SK-N-SH (cell line): ENCODE measurements around the gene CDH12. TPM values are rescaled to one million over a fixed set of nuclear protein-coding genes. Genes with fewer than 3 reads are reported as not detected.

ENCODE experiments used
- CTCF ChIA-PET: fragments of 300-600, 350-600 bp; formaldehyde crosslinking; extraction: SDS; loops from one replicate; lab custom pipeline; 2021; lab: Yijun Ruan, JAX
- POLR2A ChIA-PET: fragments of 350-600 bp; sonication (Branson Sonifier 250); formaldehyde crosslinking; extraction: SDS; loops from one replicate; lab custom pipeline; 2020; ENCODE audit warnings: antibody characterized with exemption, inconsistent platforms; lab: Yijun Ruan, JAX
- DNase-seq: peaks from one replicate; pipeline ENCODE4 v3.0.0; 2012
- H2AFZ ChIP-seq: fragments of 200-600 bp; sonication (generic); 2 replicates; pipeline ENCODE4 v1.8.1; 2016; ENCODE audit warnings: antibody characterized with exemption, mild to moderate bottlenecking, low read depth
- H3F3A ChIP-seq: fragments of 200-600 bp; sonication (generic); replicated peaks from 2 replicates; pipeline ENCODE3; 2016; ENCODE audit warnings: antibody characterized with exemption, mild to moderate bottlenecking; ENCODE audit not compliant: insufficient read depth
- H3K27ac ChIP-seq, 2 experiments: fragments of 200-500 bp in 1 of 2; fragments of 200-600 bp in 1 of 2; sonication (Bioruptor generic) in 1 of 2; sonication (generic), shearing (Covaris generic) in 1 of 2; 2 replicates each; pipeline versions ENCODE4 v1.5.1 to v1.6.1; 2014 to 2016; ENCODE audit warnings: low read depth in 2 of 2, inconsistent platforms in 1 of 2, low read length in 1 of 2, mild to moderate bottlenecking in 1 of 2, mixed read lengths in 1 of 2
- H3K27me3 ChIP-seq: fragments of 200-600 bp; sonication (generic), shearing (Covaris generic); 2 replicates; pipeline ENCODE4 v1.6.1; 2016; ENCODE audit warnings: mixed run types; ENCODE audit not compliant: insufficient read depth
- H3K36me3 ChIP-seq, 2 experiments: fragments of 200-500 bp in 1 of 2; fragments of 200-600 bp in 1 of 2; sonication (Bioruptor generic) in 1 of 2; sonication (generic) in 1 of 2; replicated peaks in 1 of 2; 2 replicates each; pipeline versions ENCODE3 to v1.5.1; 2014 to 2016; ENCODE audit warnings: low read length in 1 of 2, mild to moderate bottlenecking in 1 of 2; ENCODE audit not compliant: insufficient read depth in 2 of 2, control insufficient read depth in 1 of 2
- H3K4me1 ChIP-seq, 2 experiments: fragments of 200-500 bp in 1 of 2; fragments of 200-600 bp in 1 of 2; sonication (Bioruptor generic) in 1 of 2; sonication (generic), shearing (Covaris generic) in 1 of 2; 2 replicates each; pipeline versions ENCODE4 v1.5.1 to v1.6.1; 2014 to 2016; ENCODE audit warnings: low read depth in 1 of 2, low read length in 1 of 2, mixed run types in 1 of 2; ENCODE audit not compliant: insufficient read depth in 2 of 2, control insufficient read depth in 1 of 2
- H3K4me2 ChIP-seq: fragments of 200-600 bp; sonication (generic), shearing (Covaris generic); 2 replicates; pipeline ENCODE4 v1.6.1; 2017; ENCODE audit warnings: mixed run types
- H3K4me3 ChIP-seq, 2 experiments: fragments of 200-500 bp in 1 of 2; fragments of 200-600 bp in 1 of 2; sonication (Bioruptor generic) in 1 of 2; sonication (generic), shearing (Covaris generic) in 1 of 2; 2 replicates each; pipeline versions ENCODE4 v1.5.1 to v1.8.1; 2014 to 2016; ENCODE audit warnings: low read depth in 2 of 2, inconsistent platforms in 1 of 2, low read length in 1 of 2, mild to moderate bottlenecking in 1 of 2, mixed read lengths in 1 of 2, moderate library complexity in 1 of 2
- H3K79me2 ChIP-seq: fragments of 200-600 bp; sonication (generic); 2 replicates; pipeline ENCODE4 v1.8.1; 2017; ENCODE audit warnings: mild to moderate bottlenecking; ENCODE audit not compliant: insufficient read depth
- H3K9ac ChIP-seq: fragments of 200-600 bp; sonication (generic); 2 replicates; pipeline ENCODE4 v1.6.1; 2017; ENCODE audit warnings: mixed run types
- H3K9me2 ChIP-seq: fragments of 200-600 bp; sonication (generic); 2 replicates; pipeline ENCODE4 v1.6.1; 2017; ENCODE audit warnings: mixed run types
- H3K9me3 ChIP-seq: fragments of 200-600 bp; sonication (generic); 2 replicates; pipeline ENCODE4 v1.6.1; 2017; ENCODE audit warnings: mixed run types, mild to moderate bottlenecking, moderate library complexity
- H4K20me1 ChIP-seq: fragments of 200-600 bp; sonication (generic); 2 replicates; pipeline ENCODE4 v1.6.1; 2017; ENCODE audit warnings: mild to moderate bottlenecking, mixed run types; ENCODE audit not compliant: insufficient read depth
- CHD2 ChIP-seq: fragments of 150-350 bp; IDR thresholded peaks from 2 replicates; pipeline ENCODE4 v1.6.1; 2018; ENCODE audit warnings: low read length; ENCODE audit not compliant: partially characterized antibody
- CTCF ChIP-seq: fragments of 200-600 bp; sonication (generic); IDR thresholded peaks from 2 replicates; pipeline ENCODE4 v1.6.1; 2017; ENCODE audit warnings: antibody characterized with exemption, mild to moderate bottlenecking, moderate library complexity
- ELF1 ChIP-seq: IDR thresholded peaks from 2 replicates; pipeline ENCODE4 v1.4.0; 2012
- FOXJ3 ChIP-seq: sonication (generic); formaldehyde crosslinking; IDR thresholded peaks from 2 replicates; pipeline ENCODE4 v1.5.1; 2020; ENCODE audit warnings: mild to moderate bottlenecking, missing genetic modification reagents
- GATA2 ChIP-seq: sonication (generic); formaldehyde crosslinking; IDR thresholded peaks from 2 replicates; pipeline ENCODE4 v1.5.0; 2020; ENCODE audit warnings: mild to moderate bottlenecking, missing genetic modification reagents
- MAX ChIP-seq: IDR thresholded peaks from 2 replicates; pipeline ENCODE4 v1.4.0; 2012; ENCODE audit warnings: low read depth
- MXI1 ChIP-seq: IDR thresholded peaks from 2 replicates; pipeline ENCODE4 v1.6.1; 2012; ENCODE audit warnings: mild to moderate bottlenecking, low read depth, low read length, improper control_type of control experiment
- NFIC ChIP-seq: IDR thresholded peaks from 2 replicates; pipeline ENCODE4 v1.4.0; 2012; ENCODE audit warnings: borderline replicate concordance
- NRF1 ChIP-seq: IDR thresholded peaks from 2 replicates; pipeline ENCODE4 v1.6.1; 2012; ENCODE audit warnings: low read depth, mild to moderate bottlenecking, low read length
- PBX3 ChIP-seq: IDR thresholded peaks from 2 replicates; pipeline ENCODE4; 2012
- POLR2AphosphoS5 ChIP-seq: IDR thresholded peaks from 2 replicates; pipeline ENCODE4 v1.6.1; 2012; ENCODE audit warnings: low read depth, low read length
- RAD21 ChIP-seq: IDR thresholded peaks from 2 replicates; pipeline ENCODE4 v1.6.1; 2012; ENCODE audit warnings: mild to moderate bottlenecking, low read length
- RCOR1 ChIP-seq: fragments of 150-350 bp; IDR thresholded peaks from 2 replicates; pipeline ENCODE4 v1.6.1; 2017; ENCODE audit warnings: antibody characterized with exemption, low read length
- REST ChIP-seq: IDR thresholded peaks from 2 replicates; pipeline ENCODE4 v1.6.1; 2012; ENCODE audit warnings: mild to moderate bottlenecking, low read depth, low read length, moderate library complexity
- RXRA ChIP-seq: IDR thresholded peaks from 2 replicates; pipeline ENCODE4 v1.4.0; 2012; ENCODE audit warnings: low read depth, mild to moderate bottlenecking, borderline replicate concordance
- SMC3 ChIP-seq: IDR thresholded peaks from 2 replicates; pipeline ENCODE4 v1.6.1; 2012; ENCODE audit warnings: low read depth, low read length, improper control_type of control experiment
- TCF12 ChIP-seq: IDR thresholded peaks from 2 replicates; pipeline ENCODE4 v1.4.0; 2012
- TEAD4 ChIP-seq: IDR thresholded peaks from 2 replicates; pipeline ENCODE4 v1.4.0; 2012; ENCODE audit warnings: mild to moderate bottlenecking, borderline replicate concordance; ENCODE audit not compliant: insufficient read depth
- USF1 ChIP-seq: IDR thresholded peaks from 2 replicates; pipeline ENCODE4 v1.4.0; 2012; ENCODE audit warnings: low read depth, borderline replicate concordance
- WGBS: methylation state at CpG from one replicate; pipeline ENCODE4 v1.1.6; 2017; ENCODE audit warnings: low lambda C conversion rate; 5-methylcytosine and 5-hydroxymethylcytosine counted together
- polyA plus RNA-seq, 3 experiments: library from polyadenylated mRNA; depleted of rRNA; stranded (reverse); fragments of >200 nt; gene quantifications; 2 replicates each; pipeline ENCODE4 v1.2.3, GENCODE V29; 2012

CDH12 gene
- polyA plus RNA-seq, 1 of the 3 experiments (the other 2 are of a cell fraction), result not detected

GRCh38 chr5:22056601-22057000, 796.5 kb downstream of the CDH12 start (continued):
- no peak for TF ChIP-seq POLR2AphosphoS5

GRCh38 chr5:22053195-22053594, 799.9 kb downstream of the CDH12 start:
- Histone ChIP-seq H3K9me3 (no peaks in the 10 kb centered on the region), H2AFZ (no peak overlapping the region), H3K36me3 (no peaks in the 10 kb centered on the region), H3K27me3 (no peaks in the 10 kb centered on the region; the same call in 1 of the 2 replicates)
- CTCF ChIA-PET, result no interaction called here
- DNase-seq, result no peak
- TF ChIP-seq REST, result no peak
- TF ChIP-seq CHD2, result no peak
- TF ChIP-seq RXRA, result no peak
- TF ChIP-seq SMC3, result no peak
- no peak for TF ChIP-seq GATA2 (CRISPR knock-in tag)
- no peak for TF ChIP-seq RCOR1
- no peak for TF ChIP-seq NRF1
- TF ChIP-seq MXI1, result no peak
- TF ChIP-seq CTCF, result no peak
- TF ChIP-seq ELF1, result no peak
- TF ChIP-seq, all 33 proteins: peak for 0
- no peaks in the 10 kb centered on the region for H3K4me1 ChIP-seq
- no peaks in the 10 kb centered on the region for H3F3A ChIP-seq
- no peaks in the 10 kb centered on the region for H4K20me1 ChIP-seq
- no peak overlapping the region for H3K9ac ChIP-seq
- no peaks in the 10 kb centered on the region for H3K9me2 ChIP-seq
- no peak overlapping the region for H3K4me3 ChIP-seq
- WGBS, result 3% methylated on average over 2 of the region's 2 CpGs
- no peak overlapping the region for H3K27ac ChIP-seq
- no peak overlapping the region for H3K4me2 ChIP-seq
- H3K79me2 ChIP-seq, result no peaks in the 10 kb centered on the region
- POLR2A ChIA-PET, result no interaction called here

GRCh38 chr5:22051881-22052280, 801.3 kb downstream of the CDH12 start:
- no peaks in the 10 kb centered on the region for H3K36me3 ChIP-seq
- H3K27me3 ChIP-seq, result no peaks in the 10 kb centered on the region; the same call in 1 of the 2 replicates
- H3K4me2 ChIP-seq, result no peak overlapping the region
- H3K9me3 ChIP-seq, result no peaks in the 10 kb centered on the region
- ChIA-PET CTCF (no interaction called here), POLR2A (no interaction called here)
- no peak for DNase-seq
- no peaks in the 10 kb centered on the region for H3K79me2 ChIP-seq
- H3F3A ChIP-seq, result no peaks in the 10 kb centered on the region
- no peak overlapping the region for H2AFZ ChIP-seq
- H3K4me3 ChIP-seq, result no peak overlapping the region
- no peak overlapping the region for H3K9ac ChIP-seq
- no peak overlapping the region for H3K27ac ChIP-seq
- H4K20me1 ChIP-seq, result no peaks in the 10 kb centered on the region
- 3% methylated on average over 1 of the region's 1 CpG for WGBS
- no peaks in the 10 kb centered on the region for H3K9me2 ChIP-seq
- H3K4me1 ChIP-seq, result no peaks in the 10 kb centered on the region
- no peak for TF ChIP-seq PBX3
- no peak for TF ChIP-seq GATA2 (CRISPR knock-in tag)
- TF ChIP-seq RCOR1, result no peak
- no peak for TF ChIP-seq RAD21
- no peak for TF ChIP-seq FOXJ3 (CRISPR knock-in tag)
- no peak for TF ChIP-seq USF1
- TF ChIP-seq CHD2, result no peak
- TF ChIP-seq TEAD4, result no peak
- no peak for TF ChIP-seq MAX
- TF ChIP-seq SMC3, result no peak
- no peak for TF ChIP-seq NFIC
- no peak for TF ChIP-seq TCF12
